ENCODE data around the gene ELL3.
A peak's percentile ranks its signal among the peaks of the same experiment; 100 is the strongest.
"Not testable (repeated sequence)": the region's sequence is repeated elsewhere in the genome, so short reads cannot be mapped to it uniquely, and the experiment has no call there.

The ELL3 gene, protein sequence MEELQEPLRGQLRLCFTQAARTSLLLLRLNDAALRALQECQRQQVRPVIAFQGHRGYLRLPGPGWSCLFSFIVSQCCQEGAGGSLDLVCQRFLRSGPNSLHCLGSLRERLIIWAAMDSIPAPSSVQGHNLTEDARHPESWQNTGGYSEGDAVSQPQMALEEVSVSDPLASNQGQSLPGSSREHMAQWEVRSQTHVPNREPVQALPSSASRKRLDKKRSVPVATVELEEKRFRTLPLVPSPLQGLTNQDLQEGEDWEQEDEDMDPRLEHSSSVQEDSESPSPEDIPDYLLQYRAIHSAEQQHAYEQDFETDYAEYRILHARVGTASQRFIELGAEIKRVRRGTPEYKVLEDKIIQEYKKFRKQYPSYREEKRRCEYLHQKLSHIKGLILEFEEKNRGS

GRCh38 chr15:43776718-43777266 is at the start of gene ELL3:
TSS of gene ELL3 (minus strand) at chr15:43776966. CDS start at chr15:43776901, 65 bp downstream.
- in situ Hi-C loops (cut with HindIII; ENCODE audit: low pct_ligation_motif_present, low sequenced_read_pairs) = no loop called here
- peak within 1 kb of the TSS; percentile 61 for H3K4me3 ChIP-seq (ENCODE audit: low read depth, low read length)

GRCh38 chr15:43826029-43826507 is 49.3 kb upstream of the ELL3 start:
- no peak for DNase-seq
- no peaks in the 10 kb centered on the region for H3K27me3 ChIP-seq (replicated peaks)
- no peak overlapping the region for H3K27ac ChIP-seq
- in situ Hi-C loops (cut with HindIII; ENCODE audit: low pct_ligation_motif_present, low sequenced_read_pairs) = no loop called here
- TF ChIP-seq CTCF (IDR thresholded peaks at IDR 0.05; ENCODE audit: low read depth, low read length, missing control alignments) = no peak
- H3K4me3 ChIP-seq (ENCODE audit: low read depth, low read length) = peak overlapping the region; percentile 76
- H3K36me3 ChIP-seq (replicated peaks) = no peaks in the 10 kb centered on the region

More at GRCh38 chr15:43776718-43777266, at the start of gene ELL3:
- peaks cover 30% of the 10 kb centered on the region for H3K36me3 ChIP-seq (replicated peaks)
- TF ChIP-seq CTCF (IDR thresholded peaks at IDR 0.05; ENCODE audit: low read depth, low read length, missing control alignments) = no peak
- peak; percentile 47 for DNase-seq
- H3K27ac ChIP-seq = no peak within 1 kb of the TSS
- no peaks in the 10 kb centered on the region for H3K27me3 ChIP-seq (replicated peaks)

GRCh38 chr15:43825305-43825704 is 48.5 kb upstream of the ELL3 start:
- DNase-seq; H3K27me3 ChIP-seq (replicated peaks); in situ Hi-C loops (cut with HindIII; ENCODE audit: low pct_ligation_motif_present, low sequenced_read_pairs); H3K27ac ChIP-seq; H3K36me3 ChIP-seq (replicated peaks); H3K4me3 ChIP-seq (ENCODE audit: low read depth, low read length): not testable (repeated sequence)

DNA sequence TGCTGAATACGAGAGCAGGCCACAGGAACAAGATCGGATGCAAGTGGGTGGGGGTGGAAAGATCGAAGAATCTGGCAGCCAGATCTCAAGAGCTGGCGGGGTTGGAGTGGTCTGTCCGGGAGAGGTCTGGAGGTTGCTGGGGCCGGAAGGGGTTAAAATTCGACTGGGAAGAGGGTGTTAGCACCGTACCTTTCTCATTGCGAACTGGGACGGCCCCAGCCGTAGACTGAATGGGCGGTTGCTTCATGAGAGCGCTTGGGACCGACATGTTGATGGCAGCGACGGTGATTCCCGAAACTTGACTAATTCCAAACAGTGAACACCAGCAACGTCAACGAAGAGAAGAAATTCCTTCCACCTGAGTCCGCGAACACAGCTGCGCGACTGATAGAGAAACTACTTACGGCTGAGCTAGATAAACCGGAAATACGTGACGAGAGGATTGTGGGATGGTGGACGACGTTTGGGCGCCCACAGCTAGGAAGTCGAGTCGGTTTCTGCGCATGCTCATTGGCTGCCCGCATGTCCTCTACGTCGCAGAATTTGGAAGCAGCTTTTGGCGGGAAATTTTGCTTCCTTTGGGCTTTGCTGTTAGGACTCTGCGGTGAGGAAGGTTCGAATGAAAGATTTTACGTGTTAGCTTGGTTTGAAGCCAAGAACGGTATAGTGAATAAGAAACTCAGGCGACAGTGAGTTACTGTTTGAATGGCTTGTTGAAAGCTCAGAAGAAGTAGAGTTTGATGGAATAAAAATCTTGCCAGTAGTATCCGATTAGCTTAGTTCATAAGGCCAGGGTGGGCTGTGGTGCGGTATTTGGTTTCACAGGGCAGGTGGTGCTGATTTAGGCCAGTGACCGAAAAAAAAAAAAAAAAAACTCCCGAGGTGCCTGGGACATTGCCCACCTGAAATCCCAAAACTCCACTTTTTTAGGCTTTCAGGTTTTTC is 47.8 kb upstream of the ELL3 start, which contains the start of gene MFAP1:
Gene MFAP1, minus strand, starts transcription at position 389 of the 945 bp plus-strand sequence. Its CDS starts 121 bp downstream, at position 268.
- TF ChIP-seq CTCF (IDR thresholded peaks at IDR 0.05; ENCODE audit: low read depth, low read length, missing control alignments) = no peak
- in situ Hi-C loops (cut with HindIII; ENCODE audit: low pct_ligation_motif_present, low sequenced_read_pairs) = no loop called here

DNA sequence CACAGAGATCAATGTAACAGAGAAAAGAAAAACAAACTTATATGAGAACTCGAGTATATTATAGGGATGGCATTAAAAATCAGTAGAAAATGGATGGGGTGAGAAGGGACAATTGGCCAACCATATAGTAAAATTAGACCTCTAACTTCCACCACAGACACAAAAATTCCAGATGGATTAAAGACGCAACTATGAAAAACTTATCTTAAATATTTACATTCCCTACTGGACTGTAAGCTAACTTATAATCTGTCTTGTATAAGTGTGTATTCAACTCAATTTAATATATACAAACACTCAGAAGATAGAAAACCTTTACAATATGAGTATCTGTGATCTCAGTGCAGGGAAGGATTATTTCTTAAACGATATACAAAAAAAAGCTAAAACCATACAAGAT is 44.7 kb upstream of the ELL3 start:
- H3K4me3 ChIP-seq (ENCODE audit: low read depth, low read length) = no peak overlapping the region
- no peak for DNase-seq
- peaks cover 9% of the 10 kb centered on the region for H3K36me3 ChIP-seq (replicated peaks)
- TF ChIP-seq CTCF (IDR thresholded peaks at IDR 0.05; ENCODE audit: low read depth, low read length, missing control alignments) = no peak
- in situ Hi-C loops (cut with HindIII; ENCODE audit: low pct_ligation_motif_present, low sequenced_read_pairs) = no loop called here
- no peak overlapping the region for H3K27ac ChIP-seq
- H3K27me3 ChIP-seq (replicated peaks) = no peaks in the 10 kb centered on the region

More for the DNA sequence above, 47.8 kb upstream of the ELL3 start, which contains the start of gene MFAP1:
- H3K27ac ChIP-seq = peak within 1 kb of the TSS; percentile 91
- H3K36me3 ChIP-seq (replicated peaks) = peaks cover 3% of the 10 kb centered on the region
- peak; percentile 96 for DNase-seq
- H3K4me3 ChIP-seq (ENCODE audit: low read depth, low read length) = peak within 1 kb of the TSS; percentile 87
- H3K27me3 ChIP-seq (replicated peaks) = no peaks in the 10 kb centered on the region

- H3K27ac ChIP-seq; H3K27me3 ChIP-seq (replicated peaks); DNase-seq; in situ Hi-C loops (cut with HindIII; ENCODE audit: low pct_ligation_motif_present, low sequenced_read_pairs); H3K4me3 ChIP-seq (ENCODE audit: low read depth, low read length): not testable (repeated sequence)
- peaks cover 56% of the 10 kb centered on the region for H3K36me3 ChIP-seq (replicated peaks)
Observed at GRCh38 chr15:43815064-43815463, 38.3 kb upstream of the ELL3 start.

Measured in brain microvascular endothelial cell (primary cell).